Effector memory CD4-positive, alpha-beta T cell (primary cell): ENCODE data around the gene ATP6V1C2.

Source experiments
- DNase-seq, 3 donors: peaks; one replicate each; pipeline ENCODE4 v3.0.0-alpha.2; 2020
- H3K27ac ChIP-seq: 2 replicates; pipeline ENCODE4 v1.7.0; 2013; ENCODE audit warnings: mild to moderate bottlenecking, low read length, moderate library complexity; ENCODE audit not compliant: insufficient read depth, poor library complexity, severe bottlenecking
- H3K27me3 ChIP-seq: replicated peaks from 2 replicates; pipeline ENCODE4 v1.7.0; 2013; ENCODE audit warnings: mild to moderate bottlenecking, low read length; ENCODE audit not compliant: insufficient read depth, control insufficient read depth, poor library complexity, severe bottlenecking
- H3K36me3 ChIP-seq: 2 replicates; pipeline ENCODE4 v1.7.0; 2013; ENCODE audit warnings: mild to moderate bottlenecking, low read length, moderate library complexity; ENCODE audit not compliant: control insufficient read depth, insufficient read depth
- H3K4me1 ChIP-seq: 2 replicates; pipeline ENCODE4 v1.7.0; 2013; ENCODE audit warnings: low read length, mild to moderate bottlenecking; ENCODE audit not compliant: control insufficient read depth, insufficient read depth, poor library complexity, severe bottlenecking
- H3K4me3 ChIP-seq: 2 replicates; pipeline ENCODE4 v1.7.0; 2013; ENCODE audit warnings: low read length, low read depth, mild to moderate bottlenecking; ENCODE audit not compliant: insufficient read depth, poor library complexity, severe bottlenecking
- H3K9me3 ChIP-seq: 2 replicates; pipeline ENCODE4 v1.7.0; 2013; ENCODE audit warnings: mild to moderate bottlenecking, low read length, moderate library complexity; ENCODE audit not compliant: control insufficient read depth

Gene ATP6V1C2

GRCh38 chr2:10781746-10782145 is 60.3 kb downstream of the ATP6V1C2 start:
- Histone ChIP-seq H3K27me3 (no peaks in the 10 kb centered on the region), H3K4me1 (no peaks in the 10 kb centered on the region), H3K4me3 (no peak overlapping the region), H3K27ac (no peak overlapping the region), H3K36me3 (peaks cover 56% of the 10 kb centered on the region), H3K9me3 (no peaks in the 10 kb centered on the region)
- DNase-seq = no peak

GRCh38 chr2:10783421-10783820 is 62.0 kb downstream of the ATP6V1C2 start:
- no peaks in the 10 kb centered on the region for H3K4me1 ChIP-seq
- no peak overlapping the region for H3K4me3 ChIP-seq
- DNase-seq = no peak
- H3K27ac ChIP-seq = no peak overlapping the region
- H3K27me3 ChIP-seq = no peaks in the 10 kb centered on the region
- H3K9me3 ChIP-seq = no peaks in the 10 kb centered on the region
- peaks cover 72% of the 10 kb centered on the region for H3K36me3 ChIP-seq

GRCh38 chr2:10784719-10785118 is 63.3 kb downstream of the ATP6V1C2 start:
- Histone ChIP-seq H3K4me1 (no peaks in the 10 kb centered on the region), H3K27me3 (no peaks in the 10 kb centered on the region), H3K36me3 (peaks cover 84% of the 10 kb centered on the region), H3K27ac (no peak overlapping the region), H3K9me3 (no peaks in the 10 kb centered on the region), H3K4me3 (no peak overlapping the region)
- DNase-seq = no peak

GRCh38 chr2:10785260-10785659 is 63.8 kb downstream of the ATP6V1C2 start:
- Histone ChIP-seq H3K36me3 (peaks cover 86% of the 10 kb centered on the region), H3K27ac (no peak overlapping the region), H3K27me3 (no peaks in the 10 kb centered on the region), H3K4me1 (no peaks in the 10 kb centered on the region), H3K4me3 (no peak overlapping the region), H3K9me3 (no peaks in the 10 kb centered on the region)
- DNase-seq = no peak

GRCh38 chr2:10786240-10786982 is 65.0 kb downstream of the ATP6V1C2 start:
- DNase-seq = no peak
- H3K9me3 ChIP-seq = no peaks in the 10 kb centered on the region
- H3K27me3 ChIP-seq = no peaks in the 10 kb centered on the region
- no peaks in the 10 kb centered on the region for H3K4me1 ChIP-seq
- H3K27ac ChIP-seq = no peak overlapping the region
- no peak overlapping the region for H3K4me3 ChIP-seq
- H3K36me3 ChIP-seq = peaks cover 90% of the 10 kb centered on the region

GRCh38 chr2:10787176-10787968 is 65.9 kb downstream of the ATP6V1C2 start:
- Histone ChIP-seq H3K27me3 (no peaks in the 10 kb centered on the region), H3K4me3 (no peak overlapping the region), H3K9me3 (no peaks in the 10 kb centered on the region), H3K4me1 (no peaks in the 10 kb centered on the region), H3K36me3 (peaks cover 89% of the 10 kb centered on the region), H3K27ac (no peak overlapping the region)
- no peak for DNase-seq

GRCh38 chr2:10788855-10789254 is 67.4 kb downstream of the ATP6V1C2 start:
- no peak for DNase-seq
- Histone ChIP-seq H3K9me3 (no peaks in the 10 kb centered on the region), H3K36me3 (peaks cover 91% of the 10 kb centered on the region), H3K27ac (no peak overlapping the region), H3K4me1 (no peaks in the 10 kb centered on the region), H3K27me3 (no peaks in the 10 kb centered on the region), H3K4me3 (no peak overlapping the region)

GRCh38 chr2:10790228-10790973 is 69.0 kb downstream of the ATP6V1C2 start:
- no peaks in the 10 kb centered on the region for H3K4me1 ChIP-seq
- H3K9me3 ChIP-seq = no peaks in the 10 kb centered on the region
- no peaks in the 10 kb centered on the region for H3K27me3 ChIP-seq
- no peak for DNase-seq
- H3K27ac ChIP-seq = peak overlapping the region; percentile 54
- H3K4me3 ChIP-seq = peak overlapping the region; percentile 1
- H3K36me3 ChIP-seq = peaks cover 82% of the 10 kb centered on the region

- Histone ChIP-seq H3K27ac (no peak overlapping the region), H3K36me3 (peaks cover 74% of the 10 kb centered on the region)
Observed at GRCh38 chr2:10792001-10792634, 70.7 kb downstream of the ATP6V1C2 start.

More at GRCh38 chr2:10792001-10792634, 70.7 kb downstream of the ATP6V1C2 start:
- no peak for DNase-seq
- Histone ChIP-seq H3K27me3 (no peaks in the 10 kb centered on the region), H3K4me3 (no peak overlapping the region), H3K4me1 (no peaks in the 10 kb centered on the region), H3K9me3 (no peaks in the 10 kb centered on the region)
